ENCODE data around the gene STRIP2. TPM values are rescaled to one million over a fixed set of nuclear protein-coding genes. Genes with fewer than 3 reads are reported as not detected.
"Not testable (repeated sequence)": the region's sequence is repeated elsewhere in the genome, so short reads cannot be mapped to it uniquely, and the experiment has no call there.

Gene STRIP2
- total and polyA plus RNA-seq, 3 experiments from 2014 or later: 21.0 to 25.0 TPM; not detected in 1

- DNase-seq; H3K9me3 Mint-ChIP-seq; H3K9me3 ChIP-seq (ENCODE audit: low read length); H3K4me1 Mint-ChIP-seq; H3K4me1 ChIP-seq (ENCODE audit: insufficient read depth, low read length); H3K4me3 Mint-ChIP-seq; H3K27ac ChIP-seq (ENCODE audit: low read depth, low read length); H3K36me3 ChIP-seq (ENCODE audit: insufficient read depth, low read length); POLR2A ChIA-PET; H3K27me3 ChIP-seq (ENCODE audit: insufficient read depth, low read length, poor library complexity, severe bottlenecking); H3K4me3 ChIP-seq (ENCODE audit: low read length); CTCF ChIA-PET; H3K36me3 Mint-ChIP-seq; H3K27me3 Mint-ChIP-seq; H3K27ac Mint-ChIP-seq: not testable (repeated sequence)
Observed at GRCh38 chr7:129475931-129476330, 41.7 kb downstream of the STRIP2 start.

- H3K27me3 Mint-ChIP-seq; POLR2A ChIA-PET; H3K4me3 ChIP-seq (ENCODE audit: low read length); H3K36me3 Mint-ChIP-seq; H3K4me1 Mint-ChIP-seq; H3K9me3 Mint-ChIP-seq; H3K27ac Mint-ChIP-seq; H3K27me3 ChIP-seq (ENCODE audit: insufficient read depth, low read length, poor library complexity, severe bottlenecking); DNase-seq; H3K4me3 Mint-ChIP-seq; H3K36me3 ChIP-seq (ENCODE audit: insufficient read depth, low read length); H3K9me3 ChIP-seq (ENCODE audit: low read length); H3K4me1 ChIP-seq (ENCODE audit: insufficient read depth, low read length); CTCF ChIA-PET; H3K27ac ChIP-seq (ENCODE audit: low read depth, low read length): not testable (repeated sequence)
Observed at GRCh38 chr7:129476398-129476797, 42.2 kb downstream of the STRIP2 start.

- no peaks in the 10 kb centered on the region for H3K27me3 Mint-ChIP-seq
- no peak overlapping the region for H3K4me3 Mint-ChIP-seq
- Histone ChIP-seq H3K4me3 (ENCODE audit: low read length) (no peak overlapping the region), H3K27me3 (ENCODE audit: insufficient read depth, low read length, poor library complexity, severe bottlenecking) (no peaks in the 10 kb centered on the region), H3K36me3 (ENCODE audit: insufficient read depth, low read length) (no peaks in the 10 kb centered on the region), H3K9me3 (ENCODE audit: low read length) (no peaks in the 10 kb centered on the region), H3K4me1 (ENCODE audit: insufficient read depth, low read length) (no peaks in the 10 kb centered on the region), H3K27ac (ENCODE audit: low read depth, low read length) (no peak overlapping the region)
- POLR2A ChIA-PET: interaction anchor here (0.7 kb wide), 1 partner anchor 340 kb away, joined by 5 read pairs; no protein-coding TSS in a partner anchor
- H3K4me1 Mint-ChIP-seq: no peaks in the 10 kb centered on the region
- H3K27ac Mint-ChIP-seq: peak overlapping the region in 1 of 8 donors; percentile 31
- no peaks in the 10 kb centered on the region for H3K36me3 Mint-ChIP-seq
- DNase-seq: no peak
- CTCF ChIA-PET: interaction anchor here (1.6 kb wide), 1 partner anchor 110 kb away, joined by 4 read pairs; no protein-coding TSS in a partner anchor
- no peaks in the 10 kb centered on the region for H3K9me3 Mint-ChIP-seq
Observed at GRCh38 chr7:129479831-129480230, 45.6 kb downstream of the STRIP2 start.

DNA sequence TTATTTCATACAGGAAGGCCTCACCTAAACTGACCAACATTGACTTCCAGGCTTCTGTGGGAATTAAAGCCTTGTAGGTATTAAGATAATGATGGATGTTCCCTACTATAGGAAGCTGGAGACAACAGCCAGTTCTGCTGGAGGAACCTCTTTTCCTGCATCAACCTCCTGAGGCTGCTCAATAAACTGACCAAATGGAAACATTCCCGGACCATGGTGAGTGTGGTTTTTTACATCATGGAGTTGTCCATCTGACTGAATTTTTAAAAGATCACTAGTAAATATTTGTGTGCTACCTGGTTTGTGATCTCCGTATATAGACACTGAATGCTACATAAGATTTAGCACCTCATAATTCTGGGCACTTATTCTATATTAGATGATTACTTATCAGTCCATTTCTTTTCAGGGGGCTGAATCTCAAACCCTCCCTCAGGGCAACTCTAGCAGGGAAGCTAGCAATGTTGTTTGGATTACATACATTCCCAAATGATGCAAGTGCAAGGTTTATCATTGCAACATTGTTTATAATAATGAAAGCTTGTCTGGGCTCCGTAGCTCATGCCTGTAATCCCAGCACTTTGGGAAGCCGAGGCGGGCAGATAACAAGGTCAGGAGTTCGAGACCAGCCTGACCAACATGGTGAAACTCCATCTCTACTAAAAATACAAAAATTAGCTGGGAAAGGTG is 46.6 kb downstream of the STRIP2 start:
- H3K4me3 ChIP-seq (ENCODE audit: low read length): no peak overlapping the region
- H3K9me3 Mint-ChIP-seq: no peaks in the 10 kb centered on the region
- ChIA-PET POLR2A (no interaction called here), CTCF (interaction anchor here (0.9 kb wide), 1 partner anchor 12 kb away, joined by 3 read pairs; no protein-coding TSS in a partner anchor)
- DNase-seq: no peak
- H3K4me1 ChIP-seq (ENCODE audit: insufficient read depth, low read length): no peaks in the 10 kb centered on the region
- H3K36me3 Mint-ChIP-seq: no peaks in the 10 kb centered on the region
- no peaks in the 10 kb centered on the region for H3K27me3 ChIP-seq (ENCODE audit: insufficient read depth, low read length, poor library complexity, severe bottlenecking)
- no peaks in the 10 kb centered on the region for H3K9me3 ChIP-seq (ENCODE audit: low read length)
- H3K36me3 ChIP-seq (ENCODE audit: insufficient read depth, low read length): no peaks in the 10 kb centered on the region
- H3K4me1 Mint-ChIP-seq: no peaks in the 10 kb centered on the region
- H3K4me3 Mint-ChIP-seq: no peak overlapping the region
- H3K27me3 Mint-ChIP-seq: no peaks in the 10 kb centered on the region
- peak overlapping the region in 1 of 8 donors; percentile 17 for H3K27ac Mint-ChIP-seq
- no peak overlapping the region for H3K27ac ChIP-seq (ENCODE audit: low read depth, low read length)

DNA sequence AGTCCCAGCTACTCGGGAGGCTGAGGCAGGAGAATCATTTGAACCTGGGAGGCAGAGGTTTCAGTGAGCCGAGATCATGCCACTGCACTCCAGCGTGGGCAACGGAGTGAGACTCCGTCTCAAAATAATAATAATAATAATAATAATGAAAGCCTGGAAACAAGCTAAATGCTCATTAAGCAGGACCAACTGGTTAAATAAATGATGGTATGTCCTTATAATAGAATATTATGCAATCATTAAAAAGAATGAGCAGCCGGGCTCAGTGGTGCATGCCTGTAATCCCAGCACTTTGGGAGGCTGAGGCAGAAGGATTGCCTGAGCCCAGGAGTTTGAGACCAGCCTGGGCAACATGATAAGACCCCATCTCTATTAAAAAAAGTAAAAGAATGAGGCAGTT is 47.1 kb downstream of the STRIP2 start:
- H3K27ac Mint-ChIP-seq; H3K4me1 Mint-ChIP-seq; H3K9me3 ChIP-seq (ENCODE audit: low read length); H3K27me3 ChIP-seq (ENCODE audit: insufficient read depth, low read length, poor library complexity, severe bottlenecking); H3K9me3 Mint-ChIP-seq; DNase-seq; POLR2A ChIA-PET; H3K4me3 ChIP-seq (ENCODE audit: low read length); H3K27ac ChIP-seq (ENCODE audit: low read depth, low read length); CTCF ChIA-PET; H3K27me3 Mint-ChIP-seq; H3K4me1 ChIP-seq (ENCODE audit: insufficient read depth, low read length); H3K36me3 Mint-ChIP-seq; H3K4me3 Mint-ChIP-seq; H3K36me3 ChIP-seq (ENCODE audit: insufficient read depth, low read length): not testable (repeated sequence)

DNA sequence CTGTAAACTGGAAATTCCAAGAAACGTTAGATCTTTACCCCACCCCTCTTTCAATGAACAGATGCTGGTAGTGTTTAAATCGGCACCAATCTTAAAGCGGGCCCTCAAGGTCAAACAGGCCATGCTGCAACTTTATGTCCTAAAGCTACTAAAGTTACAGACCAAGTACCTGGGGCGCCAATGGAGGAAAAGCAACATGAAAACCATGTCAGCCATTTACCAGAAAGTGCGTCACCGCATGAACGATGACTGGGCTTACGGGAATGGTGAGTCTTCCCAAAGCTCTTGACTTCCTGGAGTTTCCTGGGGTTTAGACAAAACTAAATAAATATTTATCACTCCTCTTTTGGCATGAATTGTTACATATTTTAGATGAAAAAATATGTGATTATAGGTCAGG is 48.5 kb downstream of the STRIP2 start:
- no peak overlapping the region for H3K27ac Mint-ChIP-seq
- H3K27ac ChIP-seq (ENCODE audit: low read depth, low read length): no peak overlapping the region
- H3K4me3 ChIP-seq (ENCODE audit: low read length): no peak overlapping the region
- ChIA-PET CTCF (interaction anchor here (0.8 kb wide), 1 partner anchor 107 kb away, joined by 3 read pairs; no protein-coding TSS in a partner anchor), POLR2A (no interaction called here)
- H3K4me3 Mint-ChIP-seq: no peak overlapping the region
- no peaks in the 10 kb centered on the region for H3K27me3 Mint-ChIP-seq
- H3K4me1 Mint-ChIP-seq: no peaks in the 10 kb centered on the region
- H3K9me3 Mint-ChIP-seq: no peaks in the 10 kb centered on the region
- no peaks in the 10 kb centered on the region for H3K4me1 ChIP-seq (ENCODE audit: insufficient read depth, low read length)
- no peak for DNase-seq
- H3K9me3 ChIP-seq (ENCODE audit: low read length): no peaks in the 10 kb centered on the region
- H3K36me3 ChIP-seq (ENCODE audit: insufficient read depth, low read length): no peaks in the 10 kb centered on the region
- H3K36me3 Mint-ChIP-seq: no peaks in the 10 kb centered on the region
- no peaks in the 10 kb centered on the region for H3K27me3 ChIP-seq (ENCODE audit: insufficient read depth, low read length, poor library complexity, severe bottlenecking)

DNA sequence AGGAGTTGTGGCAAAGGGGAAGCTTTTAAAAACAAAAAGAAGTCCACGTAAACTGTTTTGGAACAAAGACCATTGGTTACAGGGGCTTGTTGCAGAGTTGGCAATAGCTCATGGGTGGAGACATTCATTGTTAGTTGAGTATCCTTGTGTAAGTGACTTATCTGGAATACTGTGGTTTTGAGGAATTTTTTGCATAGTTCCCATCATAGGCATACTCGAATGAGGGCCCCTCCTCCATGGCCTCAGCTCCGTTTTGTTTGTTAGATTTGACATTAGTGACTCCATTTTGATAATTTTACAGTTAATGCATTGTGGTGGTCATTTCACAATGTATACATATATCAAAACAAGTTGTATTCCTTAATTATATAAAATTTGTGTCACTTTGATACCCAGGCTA is 55.3 kb downstream of the STRIP2 start:
- Histone ChIP-seq H3K27me3 (ENCODE audit: insufficient read depth, low read length, poor library complexity, severe bottlenecking) (no peaks in the 10 kb centered on the region), H3K9me3 (ENCODE audit: low read length) (no peaks in the 10 kb centered on the region), H3K36me3 (ENCODE audit: insufficient read depth, low read length) (no peaks in the 10 kb centered on the region), H3K27ac (ENCODE audit: low read depth, low read length) (no peak overlapping the region), H3K4me3 (ENCODE audit: low read length) (no peak overlapping the region), H3K4me1 (ENCODE audit: insufficient read depth, low read length) (no peaks in the 10 kb centered on the region)
- CTCF ChIA-PET: no interaction called here
- Mint-ChIP-seq H3K9me3 (no peaks in the 10 kb centered on the region), H3K4me1 (peaks cover 0 to 5% (median 3%) of the 10 kb centered on the region in 3 donors), H3K36me3 (no peaks in the 10 kb centered on the region), H3K27me3 (no peaks in the 10 kb centered on the region), H3K4me3 (no peak overlapping the region), H3K27ac (no peak overlapping the region)
- POLR2A ChIA-PET: no interaction called here
- DNase-seq: no peak

- Mint-ChIP-seq H3K9me3 (no peaks in the 10 kb centered on the region), H3K4me1 (peaks cover 0 to 5% (median 5%) of the 10 kb centered on the region in 3 donors), H3K4me3 (no peak overlapping the region), H3K27me3 (peaks cover 0 to 1% of the 10 kb centered on the region in 2 donors), H3K36me3 (peaks cover 0 to 3% (median 0%) of the 10 kb centered on the region in 3 donors), H3K27ac (no peak overlapping the region)
- POLR2A ChIA-PET: no interaction called here
- H3K4me1 ChIP-seq (ENCODE audit: insufficient read depth, low read length): no peaks in the 10 kb centered on the region
- CTCF ChIA-PET: no interaction called here
- H3K4me3 ChIP-seq (ENCODE audit: low read length): no peak overlapping the region
- no peaks in the 10 kb centered on the region for H3K9me3 ChIP-seq (ENCODE audit: low read length)
- H3K27me3 ChIP-seq (ENCODE audit: insufficient read depth, low read length, poor library complexity, severe bottlenecking): no peaks in the 10 kb centered on the region
- no peak for DNase-seq
- H3K27ac ChIP-seq (ENCODE audit: low read depth, low read length): no peak overlapping the region
- H3K36me3 ChIP-seq (ENCODE audit: insufficient read depth, low read length): no peaks in the 10 kb centered on the region
Observed at GRCh38 chr7:129492391-129492790, 58.2 kb downstream of the STRIP2 start.
